Small intestine (tissue), 7 donors: ENCODE measurements around the gene IL1RAPL1. TPM values are rescaled to one million over a fixed set of nuclear protein-coding genes. Genes with fewer than 3 reads are reported as not detected.
A peak's percentile ranks its signal among the peaks of the same experiment; 100 is the strongest.

Experiments
- DNase-seq, 2 donors: peaks; one replicate each; pipeline versions ENCODE4 v3.0.0 to v3.0.0-alpha.2; 2013
- FAIRE-seq: peaks from 2 replicates; lab custom pipeline; 2012; peaks lifted over from hg19 to GRCh38; lab: Jason Lieb, UNC
- H3K27ac ChIP-seq, 3 donors: one replicate each; pipeline ENCODE4 v1.5.1; 2013; ENCODE audit warnings: low read length in 2 of 3, mild to moderate bottlenecking in 2 of 3, control low read depth in 1 of 3, inconsistent platforms in 1 of 3, low read depth in 1 of 3, moderate library complexity in 1 of 3
- H3K27me3 ChIP-seq, 3 donors: one replicate each; pipeline ENCODE4 v1.6.1; 2013; ENCODE audit warnings: low read length in 3 of 3, inconsistent platforms in 1 of 3; ENCODE audit not compliant: control insufficient read depth in 3 of 3, insufficient read depth in 3 of 3
- H3K36me3 ChIP-seq, 3 donors: one replicate each; pipeline ENCODE4 v1.6.1; 2013; ENCODE audit warnings: low read length in 3 of 3, inconsistent platforms in 1 of 3, low read depth in 1 of 3, mild to moderate bottlenecking in 1 of 3, moderate library complexity in 1 of 3; ENCODE audit not compliant: control insufficient read depth in 3 of 3, insufficient read depth in 2 of 3
- H3K4me1 ChIP-seq, 3 donors: one replicate each; pipeline ENCODE4 v1.6.1; 2013; ENCODE audit warnings: low read length in 2 of 3, inconsistent platforms in 1 of 3, low read depth in 1 of 3, mild to moderate bottlenecking in 1 of 3, moderate library complexity in 1 of 3; ENCODE audit not compliant: control insufficient read depth in 3 of 3, insufficient read depth in 2 of 3
- H3K4me3 ChIP-seq, 3 donors: one replicate each; pipeline ENCODE4 v1.5.1; 2013; ENCODE audit warnings: low read length in 3 of 3, control low read depth in 1 of 3, inconsistent platforms in 1 of 3, low read depth in 1 of 3, mild to moderate bottlenecking in 1 of 3, moderate library complexity in 1 of 3
- H3K9me3 ChIP-seq, 2 donors: one replicate each; pipeline ENCODE4 v1.6.1; 2013; ENCODE audit warnings: low read depth in 1 of 2, low read length in 1 of 2; ENCODE audit not compliant: control insufficient read depth in 2 of 2, insufficient read depth in 1 of 2
- WGBS, 3 donors: extraction: QIAGEN DNeasy Blood & Tissue Kit; methylation state at CpG; one replicate each; pipeline ENCODE4 v1.1.7; 2013; 5-methylcytosine and 5-hydroxymethylcytosine counted together
- polyA plus RNA-seq, 4 donors: library from polyadenylated mRNA; stranded (reverse) in 3 of 4; unstranded in 1 of 4; fragments of 200-250 nt in 3 of 4; fragments of 120-200 nt in 1 of 4; gene quantifications; one replicate each; pipeline versions ENCODE4 v1.2.1 to v1.2.3, GENCODE V29; 2013
- donor health status: healthy with polysubstance abuse.
- donor health status: control.
- donor health status: control.
- donor health status: Bipolar disorder and iron deficiency.
- donor health status: healthy.

Gene IL1RAPL1
- polyA plus RNA-seq, 4 donors, result 0.04 to 0.27 TPM; not detected in 2

GRCh38 chrX:28582511-28582910 lies 4.7 kb upstream of the IL1RAPL1 start:
- 59 to 60% (median 59%) methylated on average over 4 of the region's 4 CpGs for WGBS, 3 donors
- FAIRE-seq (no peak), DNase-seq (no peak)
- no peaks in the 10 kb centered on the region for H3K4me1 ChIP-seq
- no peak overlapping the region for H3K27ac ChIP-seq
- peaks cover 0 to 12% (median 0%) of the 10 kb centered on the region in 3 donors for H3K27me3 ChIP-seq
- H3K9me3 ChIP-seq, result no peaks in the 10 kb centered on the region
- no peak overlapping the region for H3K4me3 ChIP-seq
- H3K36me3 ChIP-seq, result no peaks in the 10 kb centered on the region

GRCh38 chrX:28584025-28584424 lies 3.2 kb upstream of the IL1RAPL1 start:
- no peak for FAIRE-seq
- Histone ChIP-seq H3K36me3 (no peaks in the 10 kb centered on the region), H3K9me3 (no peaks in the 10 kb centered on the region), H3K4me1 (no peaks in the 10 kb centered on the region), H3K27me3 (peaks cover 0 to 12% (median 0%) of the 10 kb centered on the region in 3 donors), H3K4me3 (no peak overlapping the region), H3K27ac (no peak overlapping the region)
- DNase-seq, result no peak

- Histone ChIP-seq H3K27me3 (peaks cover 0 to 12% (median 0%) of the 10 kb centered on the region in 3 donors), H3K36me3 (no peaks in the 10 kb centered on the region), H3K27ac (no peak overlapping the region), H3K4me3 (peak overlapping the region in 1 of 3 donors; percentile 40), H3K9me3 (no peaks in the 10 kb centered on the region), H3K4me1 (no peaks in the 10 kb centered on the region)
- peak in 1 of 2 donors; percentile 1 for DNase-seq
- FAIRE-seq, result no peak
- WGBS, 3 donors, result 17 to 33% (median 31%) methylated on average over 10 of the region's 10 CpGs
These were observed 1.5 kb upstream of the IL1RAPL1 start for GRCh38 chrX:28585767-28586166.

GRCh38 chrX:28586286-28586685 lies 960 bp upstream of the IL1RAPL1 start:
- Histone ChIP-seq H3K4me3 (peak overlapping the region in 1 of 3 donors; percentile 40), H3K4me1 (no peaks in the 10 kb centered on the region), H3K9me3 (no peaks in the 10 kb centered on the region), H3K27me3 (peaks cover 0 to 12% (median 0%) of the 10 kb centered on the region in 3 donors), H3K36me3 (no peaks in the 10 kb centered on the region), H3K27ac (no peak overlapping the region)
- WGBS, 3 donors, result 3 to 28% (median 13%) methylated on average over 9 of the region's 9 CpGs
- DNase-seq (peak in 1 of 2 donors; percentile 8), FAIRE-seq (no peak)

GRCh38 chrX:28589046-28589445 lies 1.8 kb downstream of the IL1RAPL1 start:
- H3K27me3 ChIP-seq, result peaks cover 0 to 12% (median 0%) of the 10 kb centered on the region in 3 donors
- no peaks in the 10 kb centered on the region for H3K36me3 ChIP-seq
- H3K9me3 ChIP-seq, result no peaks in the 10 kb centered on the region
- WGBS, 3 donors, result 52 to 61% (median 56%) methylated on average over 5 of the region's 5 CpGs
- no peak for DNase-seq
- no peak overlapping the region for H3K27ac ChIP-seq
- peak overlapping the region in 1 of 3 donors; percentile 4 for H3K4me3 ChIP-seq
- H3K4me1 ChIP-seq, result no peaks in the 10 kb centered on the region
- FAIRE-seq, result no peak

- peak in 1 of 2 donors; percentile 3 for DNase-seq
- peaks cover 0 to 6% (median 0%) of the 10 kb centered on the region in 3 donors for H3K27me3 ChIP-seq
- H3K9me3 ChIP-seq, result no peaks in the 10 kb centered on the region
- no peak overlapping the region for H3K27ac ChIP-seq
- no peaks in the 10 kb centered on the region for H3K36me3 ChIP-seq
- WGBS, 3 donors, result 54 to 69% (median 59%) methylated on average over 2 of the region's 2 CpGs
- H3K4me1 ChIP-seq, result no peaks in the 10 kb centered on the region
- H3K4me3 ChIP-seq, result no peak overlapping the region
- no peak for FAIRE-seq
These were observed 3.1 kb downstream of the IL1RAPL1 start for GRCh38 chrX:28590396-28590795.

GRCh38 chrX:28591542-28591941 lies 4.3 kb downstream of the IL1RAPL1 start:
- Histone ChIP-seq H3K4me3 (no peak overlapping the region), H3K27ac (no peak overlapping the region), H3K9me3 (no peaks in the 10 kb centered on the region), H3K27me3 (no peaks in the 10 kb centered on the region), H3K36me3 (no peaks in the 10 kb centered on the region), H3K4me1 (no peaks in the 10 kb centered on the region)
- FAIRE-seq (no peak), DNase-seq (no peak)
- WGBS, 3 donors, result 70 to 76% (median 72%) methylated on average over 7 of the region's 7 CpGs

GRCh38 chrX:28595346-28595745 lies 8.1 kb downstream of the IL1RAPL1 start:
- DNase-seq, result no peak
- Histone ChIP-seq H3K36me3 (no peaks in the 10 kb centered on the region), H3K27me3 (no peaks in the 10 kb centered on the region), H3K4me3 (no peak overlapping the region), H3K4me1 (no peaks in the 10 kb centered on the region), H3K27ac (no peak overlapping the region), H3K9me3 (no peaks in the 10 kb centered on the region)
- no peak for FAIRE-seq
- 60 to 69% (median 68%) methylated on average over 3 of the region's 3 CpGs for WGBS, 3 donors

- H3K27ac ChIP-seq, result no peak overlapping the region
- H3K36me3 ChIP-seq, result no peaks in the 10 kb centered on the region
- 68 to 71% (median 71%) methylated on average over 6 of the region's 6 CpGs for WGBS, 3 donors
- H3K9me3 ChIP-seq, result no peaks in the 10 kb centered on the region
- DNase-seq (no peak), FAIRE-seq (no peak)
- H3K27me3 ChIP-seq, result no peaks in the 10 kb centered on the region
- no peaks in the 10 kb centered on the region for H3K4me1 ChIP-seq
- H3K4me3 ChIP-seq, result no peak overlapping the region
These were observed 12.7 kb downstream of the IL1RAPL1 start for GRCh38 chrX:28599957-28600356.
